ENCODE measurements around the gene NDUFA13.

The NDUFA13 gene

GRCh38 chr19:19534556-19535265 lies 18.7 kb downstream of the NDUFA13 start:
- DNase-seq = no peak

GRCh38 chr19:19535311-19536191 lies 19.5 kb downstream of the NDUFA13 start:
- no peak for DNase-seq

GRCh38 chr19:19537075-19538048 lies 21.3 kb downstream of the NDUFA13 start:
- peak; percentile 31 for DNase-seq

DNA sequence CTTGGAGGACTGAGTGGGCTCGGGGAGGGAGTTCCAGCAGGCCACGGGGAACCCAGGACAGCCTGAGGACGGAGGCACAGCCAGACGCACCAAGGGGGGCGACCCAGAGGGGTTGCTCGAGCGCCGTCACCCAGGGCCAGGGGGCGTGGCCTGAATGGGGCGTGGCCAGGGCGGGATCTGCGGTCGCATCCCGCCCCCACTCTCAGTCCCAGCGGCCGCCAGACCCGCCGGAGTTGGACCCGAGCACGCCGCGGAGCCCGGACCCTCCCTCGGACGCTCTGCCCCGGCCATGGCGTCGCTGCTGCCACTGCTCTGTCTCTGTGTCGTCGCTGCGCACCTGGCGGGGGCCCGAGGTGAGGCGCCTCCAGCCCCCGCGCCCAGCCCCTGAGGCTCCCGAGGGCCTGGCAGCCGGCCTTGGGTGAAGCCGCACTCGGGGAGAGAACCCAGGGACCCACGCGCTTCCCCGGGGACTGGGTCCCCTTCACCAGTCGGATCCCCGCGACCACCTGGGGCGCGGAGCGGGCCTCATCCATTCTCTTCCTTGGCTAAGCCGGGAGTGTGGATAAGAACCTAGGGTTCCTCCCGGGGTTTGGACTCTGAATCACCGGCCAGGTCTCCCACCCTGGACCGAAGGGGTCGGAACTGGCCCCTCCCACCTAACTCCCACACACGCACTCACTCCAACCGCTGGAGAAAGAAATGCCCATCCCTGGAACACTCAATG lies 22.2 kb downstream of the NDUFA13 start, which contains the start of gene CILP2:
TSS of gene CILP2 (plus strand) at position 205 of the 724 bp plus-strand sequence. CDS start at position 290, 85 bp downstream.
- DNase-seq = peak; percentile 25

DNA sequence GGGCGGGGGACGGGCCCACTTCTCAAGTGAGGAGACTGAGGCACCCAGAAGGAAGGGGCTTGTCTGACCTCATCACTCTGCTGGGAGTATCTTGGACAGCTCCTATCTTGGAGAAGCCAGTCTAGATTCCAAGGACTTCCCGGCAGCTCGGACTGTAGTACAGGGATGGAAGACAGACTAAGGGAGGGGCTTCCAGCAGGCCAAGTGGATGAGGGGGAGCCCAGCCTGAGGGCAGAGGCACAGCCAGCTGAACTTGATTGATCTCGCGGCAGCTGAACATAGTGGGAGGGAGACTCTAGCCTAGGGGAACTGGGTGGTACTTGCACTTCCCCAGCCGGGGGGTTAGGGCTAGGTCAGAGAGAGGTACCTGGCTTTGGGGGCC lies 22.8 kb downstream of the NDUFA13 start:
- no peak for DNase-seq

DNA sequence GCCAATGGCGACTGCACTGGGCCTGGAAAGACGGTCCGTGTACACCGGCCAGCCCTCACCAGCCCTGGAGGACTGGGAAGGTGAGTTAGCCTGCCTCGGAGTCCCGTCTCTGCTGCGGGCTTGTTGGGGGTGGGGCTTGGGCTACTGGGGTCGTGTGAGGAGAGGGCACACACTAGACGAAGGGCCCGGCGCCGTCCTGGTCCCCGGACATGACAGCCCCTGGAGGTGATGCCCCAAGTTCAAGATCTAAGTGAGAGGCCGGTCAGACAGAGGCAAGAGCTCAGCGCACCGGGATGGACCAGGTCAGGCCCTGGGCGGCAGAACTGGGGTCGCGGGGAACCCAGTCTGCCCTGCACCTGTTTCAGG lies 23.7 kb downstream of the NDUFA13 start:
- DNase-seq = no peak

GRCh38 chr19:19540064-19540714 lies 24.2 kb downstream of the NDUFA13 start:
- peak; percentile 46 for DNase-seq

DNA sequence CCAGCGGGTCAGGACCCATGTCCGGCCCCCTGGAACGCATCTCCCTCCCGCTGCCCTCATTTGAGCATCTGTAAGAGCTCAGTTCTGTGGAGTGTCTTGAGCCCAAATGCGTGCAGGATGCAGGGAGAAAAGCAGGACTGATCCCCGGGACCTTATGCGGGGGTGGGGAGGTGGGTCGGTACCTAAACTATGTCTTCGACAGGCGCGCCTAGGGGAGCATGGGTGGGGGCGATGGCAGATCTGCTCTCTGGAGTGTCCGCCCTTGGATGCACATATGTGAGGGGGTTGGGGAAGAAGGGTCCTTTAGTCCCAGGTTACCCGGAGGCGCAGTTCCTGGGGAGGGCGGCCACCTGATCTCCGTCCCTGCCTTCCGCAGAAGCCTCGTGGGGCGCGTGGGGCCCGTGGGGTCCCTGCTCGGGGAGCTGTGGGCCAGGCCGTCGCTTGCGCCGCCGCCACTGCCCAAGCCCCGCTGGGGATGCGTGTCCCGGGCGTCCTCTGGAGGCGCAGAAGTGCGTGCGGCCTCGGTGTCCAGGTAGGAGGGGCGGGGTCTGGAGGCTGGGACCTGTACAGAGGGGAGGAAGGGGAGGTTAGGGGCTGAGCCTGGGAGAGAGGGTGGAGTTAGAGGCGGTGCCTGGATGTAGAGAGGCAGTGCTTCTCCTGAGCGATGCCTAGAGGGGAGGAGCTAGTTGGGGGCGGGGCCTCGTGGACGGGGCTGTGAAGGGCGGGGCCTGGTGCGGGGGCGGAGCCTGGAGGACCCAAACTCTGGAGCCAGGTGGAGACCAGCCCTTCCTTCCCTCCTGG lies 24.9 kb downstream of the NDUFA13 start:
- peak; percentile 60 for DNase-seq

DNA sequence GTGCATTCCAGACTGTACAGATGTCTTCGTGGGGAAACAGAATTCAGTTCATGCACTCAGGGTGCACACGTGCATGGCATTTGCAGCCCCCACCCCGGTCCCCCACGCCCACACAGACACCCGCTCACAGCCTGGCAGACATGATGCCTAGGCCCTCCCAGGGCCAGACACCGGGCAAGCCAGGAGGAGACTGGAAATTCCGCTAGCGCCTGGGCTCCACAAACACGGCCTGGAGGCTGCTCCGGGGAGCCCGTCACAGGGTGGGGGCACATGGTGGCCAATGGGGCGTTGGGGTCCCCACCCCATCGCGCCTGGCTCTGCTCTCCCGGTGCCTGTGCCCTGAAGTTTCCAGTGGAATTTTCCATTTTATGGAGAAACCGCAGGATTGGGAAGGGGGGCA lies 25.6 kb downstream of the NDUFA13 start:
- DNase-seq = no peak

- no peak for DNase-seq
Observed at GRCh38 chr19:19542507-19542906, 26.5 kb downstream of the NDUFA13 start.

DNA sequence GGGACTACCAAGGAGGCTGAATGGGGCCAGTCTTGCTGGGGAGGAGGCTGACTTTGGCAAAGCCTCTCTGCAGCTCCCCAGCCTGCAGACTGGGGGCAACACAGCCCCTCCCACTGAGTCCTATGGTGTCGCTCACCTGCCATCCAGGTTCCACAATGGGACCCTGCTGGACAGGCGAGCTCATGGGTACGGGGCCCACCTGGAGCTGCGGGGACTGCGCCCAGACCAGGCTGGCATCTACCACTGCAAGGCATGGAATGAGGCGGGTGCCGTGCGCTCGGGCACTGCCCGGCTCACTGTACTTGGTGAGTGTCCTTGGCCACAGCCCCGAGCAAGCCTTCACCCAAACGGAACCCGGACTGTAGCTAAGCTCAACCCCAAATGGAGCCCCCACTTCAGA lies 27.1 kb downstream of the NDUFA13 start:
- DNase-seq = no peak

DNA sequence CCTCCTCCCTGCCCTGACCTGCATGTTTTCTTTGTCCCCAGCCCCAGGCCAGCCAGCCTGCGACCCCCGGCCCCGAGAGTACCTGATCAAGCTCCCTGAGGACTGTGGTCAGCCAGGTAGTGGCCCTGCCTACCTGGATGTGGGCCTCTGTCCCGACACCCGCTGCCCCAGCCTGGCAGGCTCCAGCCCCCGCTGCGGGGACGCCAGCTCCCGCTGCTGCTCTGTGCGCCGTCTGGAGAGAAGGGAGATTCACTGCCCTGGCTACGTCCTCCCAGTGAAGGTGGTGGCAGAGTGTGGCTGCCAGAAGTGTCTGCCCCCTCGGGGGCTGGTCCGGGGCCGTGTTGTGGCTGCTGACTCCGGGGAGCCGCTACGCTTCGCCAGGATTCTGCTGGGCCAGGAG lies 27.6 kb downstream of the NDUFA13 start:
- DNase-seq = no peak

GRCh38 chr19:19544257-19544953 lies 28.4 kb downstream of the NDUFA13 start:
- no peak for DNase-seq

DNA sequence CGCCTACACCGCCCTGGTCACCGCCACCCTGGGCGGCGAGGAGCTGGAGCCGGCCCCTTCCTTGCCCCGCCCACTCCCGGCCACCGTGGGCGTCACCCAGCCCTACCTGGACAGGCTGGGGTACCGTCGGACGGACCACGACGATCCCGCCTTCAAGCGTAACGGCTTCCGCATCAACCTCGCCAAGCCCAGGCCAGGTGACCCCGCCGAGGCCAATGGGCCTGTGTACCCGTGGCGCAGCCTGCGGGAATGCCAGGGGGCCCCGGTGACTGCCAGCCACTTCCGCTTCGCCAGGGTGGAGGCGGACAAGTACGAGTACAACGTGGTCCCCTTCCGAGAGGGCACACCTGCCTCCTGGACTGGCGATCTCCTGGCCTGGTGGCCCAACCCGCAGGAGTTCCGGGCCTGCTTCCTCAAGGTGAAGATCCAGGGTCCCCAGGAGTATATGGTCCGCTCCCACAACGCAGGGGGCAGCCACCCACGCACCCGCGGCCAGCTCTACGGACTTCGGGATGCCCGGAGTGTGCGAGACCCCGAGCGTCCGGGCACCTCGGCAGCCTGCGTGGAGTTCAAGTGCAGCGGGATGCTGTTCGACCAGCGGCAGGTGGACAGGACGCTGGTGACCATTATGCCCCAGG lies 29.0 kb downstream of the NDUFA13 start:
- no peak for DNase-seq

- no peak for DNase-seq
Observed at GRCh38 chr19:19545707-19546106, 29.7 kb downstream of the NDUFA13 start.

DNA sequence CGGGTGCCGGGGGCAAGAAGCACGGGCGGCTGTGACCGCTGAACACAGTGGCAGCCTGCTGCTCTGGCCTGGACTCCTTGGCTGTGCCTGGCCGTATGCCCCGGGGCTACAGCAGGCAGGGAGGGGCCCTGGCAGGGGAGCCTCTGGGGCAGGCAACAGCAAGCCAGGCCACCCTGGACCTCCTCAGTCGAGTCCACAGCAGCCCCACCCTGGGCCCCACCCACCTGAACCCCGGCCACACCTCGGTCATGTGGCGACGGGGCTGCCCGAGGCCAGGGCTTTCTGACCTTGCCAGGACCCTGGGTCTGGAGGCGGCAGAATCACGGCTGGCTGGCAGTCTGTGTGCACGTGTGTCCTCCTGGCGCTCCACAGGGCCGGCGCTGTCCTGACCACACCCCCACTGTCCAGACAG lies 30.7 kb downstream of the NDUFA13 start:
- DNase-seq = no peak

DNA sequence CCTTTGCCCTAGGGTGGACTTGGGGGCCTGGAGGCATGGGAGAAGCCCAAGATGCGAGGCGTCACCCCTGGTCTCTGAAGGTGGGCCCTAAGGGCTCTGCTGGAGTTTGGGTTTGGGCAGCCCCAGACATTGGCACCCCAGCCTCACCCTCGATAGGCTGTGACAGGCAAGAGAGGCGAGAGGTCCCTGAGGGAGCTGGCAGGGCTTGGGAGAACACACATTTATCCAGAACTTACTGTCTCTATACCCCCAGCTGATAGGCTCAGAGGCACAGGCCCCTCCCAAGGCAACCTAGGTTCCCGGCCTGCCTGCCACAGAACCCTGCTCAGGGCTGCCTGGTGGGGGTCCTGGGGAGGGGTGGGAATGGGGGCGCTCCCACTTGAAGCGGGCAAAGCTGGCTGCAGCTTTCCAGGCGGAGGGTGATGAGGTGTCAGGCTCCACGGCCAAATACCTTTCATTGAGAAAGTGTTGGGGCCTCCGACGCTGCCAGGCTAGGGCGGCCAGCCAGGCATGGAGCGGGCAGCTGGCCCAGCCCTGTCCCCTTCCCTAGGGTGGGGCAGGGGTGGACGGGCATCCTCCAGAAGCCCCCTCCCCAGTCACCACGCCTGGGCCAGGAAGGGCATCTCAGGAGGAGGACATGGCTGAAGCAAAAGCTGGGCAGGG lies 31.8 kb downstream of the NDUFA13 start:
- no peak for DNase-seq

DNA sequence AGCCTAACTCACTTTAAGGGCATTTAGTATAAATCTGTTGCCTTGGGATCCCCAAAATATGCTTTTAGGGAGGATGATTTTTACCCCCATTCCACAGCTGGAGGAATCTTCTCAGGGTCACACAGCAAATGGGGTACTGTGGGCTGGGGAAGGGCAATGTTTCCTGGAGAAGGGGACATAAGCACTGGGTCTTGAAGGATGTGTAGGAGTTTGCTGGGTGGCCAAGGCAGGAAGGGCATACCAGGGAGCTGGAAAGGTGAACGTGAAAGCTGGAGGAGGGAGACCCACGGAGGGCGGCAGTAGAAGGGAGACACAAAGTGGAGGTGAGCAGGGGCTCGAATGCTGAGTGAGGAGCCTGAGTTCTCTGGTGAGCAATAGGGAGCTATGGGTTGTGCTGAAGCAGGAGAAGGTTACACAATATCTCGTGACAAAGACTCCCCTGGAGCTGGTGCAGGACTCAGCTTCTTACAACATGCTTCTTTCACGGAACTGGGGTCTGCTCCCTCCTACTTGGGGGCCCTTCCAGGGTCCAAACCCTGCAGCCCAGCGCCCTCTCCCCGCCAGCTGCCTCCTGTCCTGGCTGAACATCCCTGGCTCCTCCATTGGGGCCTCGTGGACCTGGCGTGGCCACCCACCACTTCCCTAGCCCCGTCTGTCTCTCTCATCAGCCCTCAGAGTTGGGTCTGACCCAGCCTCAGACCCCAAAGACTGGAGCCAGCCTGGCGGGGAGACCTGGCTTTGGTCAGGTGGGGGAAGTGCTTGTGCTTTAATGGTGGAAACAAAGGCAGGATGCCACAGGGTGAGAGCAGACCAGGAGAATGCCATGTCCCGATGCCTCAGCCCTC lies 33.1 kb downstream of the NDUFA13 start:
- DNase-seq = no peak
